Peyer's patch (tissue), 4 donors: Measurements from ENCODE around the gene AP2A1.

Experiments
- POLR2A ChIP-seq, 2 donors: fragments of 450-650 bp; IDR thresholded peaks; one replicate each; pipeline ENCODE4 v1.5.1; 2017; ENCODE audit warnings: antibody characterized with exemption in 2 of 2, mild to moderate bottlenecking in 2 of 2, moderate library complexity in 2 of 2
- TF ChIP-seq, protein P1 (sequence below), 6 experiments: fragments of 450-650 bp in 4 of 6; fragments of 200-600 bp in 2 of 6; sonication (generic) in 1 of 6; IDR thresholded peaks; one replicate each; pipeline ENCODE4 v1.5.1; 2017 to 2019; ENCODE audit warnings: antibody characterized with exemption in 6 of 6, mild to moderate bottlenecking in 3 of 6, moderate library complexity in 1 of 6

DNA sequence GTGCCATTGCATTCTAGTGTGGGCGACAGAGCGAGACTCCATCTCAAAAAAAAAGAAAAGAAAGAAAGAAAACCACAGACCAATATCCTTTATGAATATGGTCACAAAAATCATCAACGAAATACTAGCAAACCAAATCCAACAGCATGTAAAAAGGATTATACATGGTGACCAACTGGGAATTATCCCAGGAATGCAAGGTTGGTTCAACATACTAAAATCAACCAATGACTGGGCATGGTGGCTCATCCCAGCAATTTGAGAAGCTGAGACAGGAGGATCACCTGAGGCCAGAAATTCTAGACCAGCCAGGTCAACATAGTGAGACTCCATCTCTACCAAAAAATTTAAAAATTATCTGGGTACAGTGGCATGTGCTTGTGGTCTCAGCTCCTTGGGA, 10.8 kb upstream of the AP2A1 start:
- TF ChIP-seq, protein P1, sequence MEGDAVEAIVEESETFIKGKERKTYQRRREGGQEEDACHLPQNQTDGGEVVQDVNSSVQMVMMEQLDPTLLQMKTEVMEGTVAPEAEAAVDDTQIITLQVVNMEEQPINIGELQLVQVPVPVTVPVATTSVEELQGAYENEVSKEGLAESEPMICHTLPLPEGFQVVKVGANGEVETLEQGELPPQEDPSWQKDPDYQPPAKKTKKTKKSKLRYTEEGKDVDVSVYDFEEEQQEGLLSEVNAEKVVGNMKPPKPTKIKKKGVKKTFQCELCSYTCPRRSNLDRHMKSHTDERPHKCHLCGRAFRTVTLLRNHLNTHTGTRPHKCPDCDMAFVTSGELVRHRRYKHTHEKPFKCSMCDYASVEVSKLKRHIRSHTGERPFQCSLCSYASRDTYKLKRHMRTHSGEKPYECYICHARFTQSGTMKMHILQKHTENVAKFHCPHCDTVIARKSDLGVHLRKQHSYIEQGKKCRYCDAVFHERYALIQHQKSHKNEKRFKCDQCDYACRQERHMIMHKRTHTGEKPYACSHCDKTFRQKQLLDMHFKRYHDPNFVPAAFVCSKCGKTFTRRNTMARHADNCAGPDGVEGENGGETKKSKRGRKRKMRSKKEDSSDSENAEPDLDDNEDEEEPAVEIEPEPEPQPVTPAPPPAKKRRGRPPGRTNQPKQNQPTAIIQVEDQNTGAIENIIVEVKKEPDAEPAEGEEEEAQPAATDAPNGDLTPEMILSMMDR (IDR thresholded peaks at IDR 0.05): no peak
- TF ChIP-seq POLR2A (IDR thresholded peaks at IDR 0.05): no peak
